Lower lobe of right lung (tissue), 2 donors: ENCODE data around the gene ZC3H12D. TPM values are rescaled to one million over a fixed set of nuclear protein-coding genes. Genes with fewer than 3 reads are reported as not detected.
A peak's percentile ranks its signal among the peaks of the same experiment; 100 is the strongest.

Experiments
- ATAC-seq, 2 donors: fragments of 200-7000 bp; cut with Tn5 transposase; one replicate each; pipeline ENCODE4 v1.9.1; 2020 to 2022; ENCODE audit warnings: mild to moderate bottlenecking in 2 of 2, moderate library complexity in 2 of 2
- DNase-seq: peaks from one replicate; pipeline ENCODE4 v3.0.0-alpha.2; 2020
- H3K27ac ChIP-seq: fragments of 200-600 bp; one replicate; pipeline ENCODE4 v1.8.0; 2022
- H3K27me3 ChIP-seq: fragments of 200-600 bp; one replicate; pipeline ENCODE4 v1.8.0; 2022; ENCODE audit warnings: low read depth
- H3K36me3 ChIP-seq: fragments of 200-600 bp; one replicate; pipeline ENCODE4 v1.8.0; 2022; ENCODE audit warnings: mild to moderate bottlenecking
- H3K4me1 ChIP-seq: fragments of 200-600 bp; one replicate; pipeline ENCODE4 v1.8.0; 2022
- H3K4me3 ChIP-seq: fragments of 200-600 bp; one replicate; pipeline ENCODE4 v1.8.0; 2022; ENCODE audit warnings: mild to moderate bottlenecking
- H3K9me3 ChIP-seq: fragments of 200-600 bp; one replicate; pipeline ENCODE4 v1.8.0; 2022
- intact Hi-C: fragments of 100-400 bp; cut with DNase I; formaldehyde crosslinking; loops from one replicate; pipeline ENCODE4 v1.11.0; 2022
- total RNA-seq: library from RNA; stranded (reverse); fragmentation: NEBNext Ultra II Directional; extraction: Animal tissue kit (Norgen Biotek cat#: 25700); gene quantifications from one replicate; pipeline ENCODE4 v1.2.1, GENCODE V29; 2021
- TF ChIP-seq, protein P1 (sequence below): fragments of 200-600 bp; IDR thresholded peaks from one replicate; pipeline ENCODE4 v1.8.0; 2022; ENCODE audit warnings: antibody characterized with exemption, mild to moderate bottlenecking
- donor health status: DM: no; HTN: yes; CAD: no; lungs with severe emphysema.

ZC3H12D gene
- total RNA-seq, 1 donor from 2014 or later: 2.6 TPM

DNA sequence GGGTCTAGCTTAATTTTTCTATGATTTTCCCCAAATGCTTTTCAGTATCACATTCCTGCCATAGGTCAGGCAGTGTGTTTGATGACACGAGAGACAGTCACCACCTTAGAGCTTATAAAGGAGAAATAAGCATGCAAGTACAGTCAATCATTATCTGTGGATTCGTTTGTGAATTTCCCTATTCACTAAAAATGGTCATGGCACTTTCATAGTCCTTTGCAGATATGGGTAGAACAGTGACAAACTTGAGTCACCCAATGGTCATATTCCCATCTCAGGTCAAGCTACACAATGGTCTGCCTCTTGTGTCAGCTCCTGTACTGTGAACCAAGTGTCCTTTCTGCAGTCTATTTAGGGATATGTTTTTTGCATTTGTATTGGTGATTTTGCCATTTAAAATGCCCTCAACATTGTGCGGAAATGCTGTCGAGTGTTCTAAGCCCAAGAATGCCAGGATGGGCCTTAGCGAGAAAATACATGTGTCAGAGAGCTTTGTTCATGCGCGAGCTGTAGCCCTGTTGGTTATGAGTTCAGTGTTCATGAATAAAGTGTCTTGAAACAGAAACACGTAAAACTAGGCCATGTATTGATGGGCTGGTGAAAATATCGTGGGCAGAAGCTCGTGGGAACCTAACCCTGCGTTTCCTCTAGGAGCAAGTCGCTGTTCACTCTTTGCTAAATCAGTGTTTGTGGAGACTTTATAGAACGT lies 65.0 kb downstream of the ZC3H12D start:
- no peak for DNase-seq
- Histone ChIP-seq H3K4me1 (peaks cover 4% of the 10 kb centered on the region), H3K27ac (no peak overlapping the region), H3K36me3 (no peaks in the 10 kb centered on the region), H3K4me3 (no peak overlapping the region), H3K9me3 (no peaks in the 10 kb centered on the region), H3K27me3 (no peaks in the 10 kb centered on the region)
- no peak for ATAC-seq
- TF ChIP-seq, protein P1, sequence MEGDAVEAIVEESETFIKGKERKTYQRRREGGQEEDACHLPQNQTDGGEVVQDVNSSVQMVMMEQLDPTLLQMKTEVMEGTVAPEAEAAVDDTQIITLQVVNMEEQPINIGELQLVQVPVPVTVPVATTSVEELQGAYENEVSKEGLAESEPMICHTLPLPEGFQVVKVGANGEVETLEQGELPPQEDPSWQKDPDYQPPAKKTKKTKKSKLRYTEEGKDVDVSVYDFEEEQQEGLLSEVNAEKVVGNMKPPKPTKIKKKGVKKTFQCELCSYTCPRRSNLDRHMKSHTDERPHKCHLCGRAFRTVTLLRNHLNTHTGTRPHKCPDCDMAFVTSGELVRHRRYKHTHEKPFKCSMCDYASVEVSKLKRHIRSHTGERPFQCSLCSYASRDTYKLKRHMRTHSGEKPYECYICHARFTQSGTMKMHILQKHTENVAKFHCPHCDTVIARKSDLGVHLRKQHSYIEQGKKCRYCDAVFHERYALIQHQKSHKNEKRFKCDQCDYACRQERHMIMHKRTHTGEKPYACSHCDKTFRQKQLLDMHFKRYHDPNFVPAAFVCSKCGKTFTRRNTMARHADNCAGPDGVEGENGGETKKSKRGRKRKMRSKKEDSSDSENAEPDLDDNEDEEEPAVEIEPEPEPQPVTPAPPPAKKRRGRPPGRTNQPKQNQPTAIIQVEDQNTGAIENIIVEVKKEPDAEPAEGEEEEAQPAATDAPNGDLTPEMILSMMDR: no peak
- intact Hi-C loops: no loop called here

DNA sequence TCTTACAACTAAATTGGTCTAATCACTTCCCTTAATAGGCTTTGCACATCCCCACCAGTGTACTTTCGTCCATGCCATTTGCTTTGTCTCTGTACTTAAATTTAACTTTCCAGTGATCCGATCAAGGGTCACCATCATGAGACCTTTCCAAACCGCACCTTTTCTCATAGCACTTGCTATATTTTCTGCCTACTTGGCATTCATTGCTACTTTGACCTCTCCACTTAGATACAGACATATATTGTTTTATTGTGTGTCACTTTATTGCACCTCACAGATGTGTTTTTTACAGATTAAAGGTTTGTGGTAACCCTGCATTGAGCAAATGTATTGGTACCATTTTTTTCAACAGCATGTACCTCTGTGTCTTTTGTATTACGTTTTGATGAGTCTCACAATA lies 70.0 kb downstream of the ZC3H12D start:
- no peak for ATAC-seq
- intact Hi-C loops: no loop called here

DNA sequence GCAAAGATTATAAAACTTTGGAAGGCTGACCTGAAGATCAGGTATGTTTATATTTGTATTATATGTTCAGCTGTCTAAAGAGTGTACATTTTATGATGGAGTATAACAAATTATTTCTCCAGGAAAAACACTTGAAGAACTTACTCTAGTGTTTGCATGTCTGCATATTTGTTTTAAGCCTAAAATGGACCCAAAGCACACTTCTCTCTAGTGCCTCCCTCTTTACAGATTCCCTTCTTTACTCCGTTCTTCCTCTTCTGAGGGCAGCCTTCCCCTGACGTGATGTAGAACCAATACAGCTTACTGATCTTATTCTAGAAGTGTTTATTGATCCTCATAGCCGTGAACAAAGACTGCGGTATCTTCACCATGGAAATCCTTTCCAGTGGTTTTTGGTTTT lies 70.8 kb downstream of the ZC3H12D start:
- H3K4me1 ChIP-seq: no peaks in the 10 kb centered on the region
- H3K36me3 ChIP-seq: peaks cover 18% of the 10 kb centered on the region
- no peaks in the 10 kb centered on the region for H3K9me3 ChIP-seq
- H3K4me3 ChIP-seq: no peak overlapping the region
- DNase-seq: no peak
- intact Hi-C loops: no loop called here
- TF ChIP-seq, protein P1: no peak
- no peaks in the 10 kb centered on the region for H3K27me3 ChIP-seq
- H3K27ac ChIP-seq: no peak overlapping the region
- ATAC-seq: peak in 1 of 2 donors; percentile 84

More for the DNA sequence above, 70.0 kb downstream of the ZC3H12D start:
- Histone ChIP-seq H3K27ac (no peak overlapping the region), H3K36me3 (peaks cover 13% of the 10 kb centered on the region), H3K4me3 (no peak overlapping the region), H3K27me3 (no peaks in the 10 kb centered on the region), H3K4me1 (no peaks in the 10 kb centered on the region), H3K9me3 (no peaks in the 10 kb centered on the region)
- TF ChIP-seq, protein P1: no peak
- DNase-seq: no peak

DNA sequence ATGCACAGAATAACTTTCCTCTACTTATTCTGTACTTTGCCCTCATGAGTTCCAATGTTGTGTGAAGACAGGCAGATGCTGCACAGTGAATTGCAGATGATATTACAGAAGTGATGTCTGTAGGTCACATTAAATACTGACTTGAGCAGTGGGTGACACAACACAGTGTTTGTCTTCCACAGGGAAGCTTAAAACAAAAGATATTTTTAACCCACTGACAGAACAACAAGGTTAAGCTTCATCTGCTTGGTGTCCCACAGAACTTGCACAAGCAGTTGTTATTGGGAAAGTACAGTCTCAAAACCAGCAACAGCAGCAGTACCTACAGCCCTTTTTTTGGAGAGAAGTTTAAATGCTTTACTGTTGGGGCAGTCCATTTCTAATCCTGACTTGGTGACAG lies 74.3 kb downstream of the ZC3H12D start:
- no peak for DNase-seq

DNA sequence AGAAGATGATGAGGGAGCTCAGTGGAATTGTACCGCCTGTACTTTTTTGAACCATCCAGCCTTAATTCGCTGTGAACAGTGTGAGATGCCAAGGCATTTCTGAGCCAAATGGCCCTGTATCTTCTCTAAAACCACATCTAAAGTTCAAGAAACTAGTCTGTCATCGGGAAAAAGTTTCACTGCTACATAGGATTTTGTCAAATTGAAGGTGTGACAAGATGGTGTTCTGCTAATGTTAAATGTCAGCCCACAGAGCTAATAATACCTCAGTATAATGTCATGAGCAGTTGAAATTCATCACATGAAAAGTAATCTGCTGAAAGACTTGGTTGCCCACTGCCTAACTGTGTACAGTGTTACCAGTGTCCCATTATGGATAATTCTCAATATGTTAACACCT lies 75.2 kb downstream of the ZC3H12D start:
- Histone ChIP-seq H3K4me1 (no peaks in the 10 kb centered on the region), H3K36me3 (peaks cover 26% of the 10 kb centered on the region), H3K4me3 (no peak overlapping the region), H3K9me3 (no peaks in the 10 kb centered on the region), H3K27ac (no peak overlapping the region), H3K27me3 (no peaks in the 10 kb centered on the region)
- DNase-seq: no peak
- intact Hi-C loops: no loop called here
- TF ChIP-seq, protein P1: no peak
- no peak for ATAC-seq

More for the DNA sequence above, 74.3 kb downstream of the ZC3H12D start:
- Histone ChIP-seq H3K36me3 (peaks cover 26% of the 10 kb centered on the region), H3K27me3 (no peaks in the 10 kb centered on the region), H3K4me3 (no peak overlapping the region), H3K27ac (no peak overlapping the region), H3K4me1 (no peaks in the 10 kb centered on the region), H3K9me3 (no peaks in the 10 kb centered on the region)
- intact Hi-C loops: no loop called here
- TF ChIP-seq, protein P1: no peak
- ATAC-seq: no peak
